Hepatocyte (in vitro differentiated cells): Measurements from ENCODE around the gene TUBA1B. TPM values are rescaled to one million over a fixed set of nuclear protein-coding genes. Genes with fewer than 3 reads are reported as not detected.

Experiments
- DNase-seq: peaks from one replicate; pipeline ENCODE4 v3.0.0-alpha.2; 2016; ENCODE audit warnings: low spot score
- H2AFZ ChIP-seq: fragments of 200-600 bp; sonication (generic); 2 replicates; pipeline ENCODE4 v1.6.0; 2016; ENCODE audit warnings: antibody characterized with exemption, mild to moderate bottlenecking
- H3K27ac ChIP-seq: fragments of 200-600 bp; sonication (generic); 2 replicates; pipeline ENCODE4 v1.5.1; 2016; ENCODE audit warnings: mild to moderate bottlenecking
- H3K27me3 ChIP-seq: fragments of 200-600 bp; sonication (generic); 2 replicates; pipeline ENCODE4 v1.6.1; 2016
- H3K36me3 ChIP-seq: fragments of 200-600 bp; sonication (generic); replicated peaks from 2 replicates; pipeline ENCODE4 v1.5.1; 2016; ENCODE audit warnings: low read depth; ENCODE audit not compliant: insufficient read depth
- H3K4me1 ChIP-seq: fragments of 200-600 bp; sonication (generic); 2 replicates; pipeline ENCODE4 v1.5.1; 2016; ENCODE audit warnings: mild to moderate bottlenecking, moderate library complexity; ENCODE audit not compliant: insufficient read depth
- H3K4me2 ChIP-seq: fragments of 200-600 bp; sonication (generic); 2 replicates; pipeline ENCODE4 v1.6.0; 2016
- H3K4me3 ChIP-seq: fragments of 200-600 bp; sonication (generic); 2 replicates; pipeline ENCODE4 v1.5.1; 2016; ENCODE audit warnings: mild to moderate bottlenecking
- H3K79me2 ChIP-seq: fragments of 200-600 bp; sonication (generic); 2 replicates; pipeline ENCODE4 v1.6.0; 2017; ENCODE audit warnings: mild to moderate bottlenecking
- H3K9me2 ChIP-seq: fragments of 200-600 bp; sonication (generic); replicated peaks from 2 replicates; pipeline ENCODE4 v1.6.0; 2017; ENCODE audit warnings: mild to moderate bottlenecking; ENCODE audit not compliant: insufficient read depth
- H3K9me3 ChIP-seq: fragments of 200-600 bp; sonication (generic); 2 replicates; pipeline ENCODE4 v1.5.1; 2016; ENCODE audit warnings: low read depth, mild to moderate bottlenecking
- H4K20me1 ChIP-seq: fragments of 200-600 bp; sonication (generic); 2 replicates; pipeline ENCODE4 v1.6.0; 2016; ENCODE audit warnings: mild to moderate bottlenecking; ENCODE audit not compliant: insufficient read depth, poor library complexity, severe bottlenecking
- EZH2 ChIP-seq: fragments of 200-600 bp; sonication (generic); IDR thresholded peaks from 2 replicates; pipeline ENCODE4 v1.6.1; 2016; ENCODE audit warnings: antibody characterized with exemption, mild to moderate bottlenecking, borderline replicate concordance
- EZH2phosphoT487 ChIP-seq: fragments of 200-600 bp; sonication (generic); IDR thresholded peaks from one replicate; pipeline ENCODE4 v1.6.1; 2018; ENCODE audit warnings: antibody characterized with exemption, mild to moderate bottlenecking, low read depth, moderate library complexity; ENCODE audit not compliant: unreplicated experiment, severe bottlenecking
- WGBS: methylation state at CpG from one replicate; pipeline ENCODE4 v1.1.6; 2016; ENCODE audit warnings: low lambda C conversion rate; ENCODE audit errors: missing lambda C conversion rate; 5-methylcytosine and 5-hydroxymethylcytosine counted together
- polyA plus RNA-seq: library from polyadenylated mRNA; unstranded; fragments of >200 nt; fragmentation: Nextera tagmentation; extraction: Ambion mirVana; gene quantifications from 2 replicates; pipeline ENCODE4 v1.2.1, GENCODE V29; 2016
- total RNA-seq: library from RNA; depleted of rRNA; stranded (reverse); fragments of >200 nt; gene quantifications from 2 replicates; pipeline ENCODE4 v1.2.3, GENCODE V29; 2014
- TF ChIP-seq, protein P1 (sequence below): fragments of 200-600 bp; sonication (generic); IDR thresholded peaks from 2 replicates; pipeline ENCODE4 v1.5.1; 2016; ENCODE audit warnings: antibody characterized with exemption, mild to moderate bottlenecking; ENCODE audit not compliant: poor library complexity

The TUBA1B gene
- total and polyA plus RNA-seq, 2 experiments from 2014 or later: 558 to 652 TPM

DNA sequence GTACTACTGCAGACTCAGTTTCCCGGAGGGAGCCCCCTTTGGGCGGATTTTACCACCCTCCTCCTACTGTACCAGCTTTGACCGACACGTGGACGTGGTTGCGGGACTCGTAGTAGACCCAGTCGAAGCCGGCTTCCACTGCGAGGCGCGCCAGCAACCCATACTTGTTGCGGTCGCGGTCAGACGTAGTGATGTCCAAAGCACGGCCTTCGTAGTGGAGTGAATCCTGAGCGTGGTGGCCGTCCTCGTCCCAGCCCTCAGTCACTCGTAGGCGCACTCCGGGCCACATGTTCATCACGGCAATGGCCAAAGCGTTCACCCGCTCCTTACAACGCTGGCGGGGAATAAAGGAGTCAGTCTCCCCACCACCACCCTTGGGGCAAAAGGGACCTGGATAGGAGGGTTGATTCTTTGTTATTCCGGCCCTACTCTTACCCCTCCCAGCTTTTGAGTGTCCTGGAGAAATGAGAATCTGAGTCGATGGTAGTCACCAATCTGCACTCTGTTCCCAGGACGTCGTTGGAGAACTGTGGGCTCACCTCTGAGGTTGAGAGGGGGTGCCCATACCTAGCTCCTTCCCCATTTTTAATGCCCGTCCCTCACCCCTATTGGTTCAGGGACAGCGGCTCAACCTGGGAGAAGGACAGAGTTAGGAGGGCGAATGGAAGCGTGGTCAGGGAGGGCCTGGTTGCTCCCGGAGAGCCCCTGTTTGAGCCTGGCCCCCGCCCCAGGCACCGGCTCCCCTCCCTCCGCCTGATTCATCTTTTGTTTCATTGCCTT, 39.9 kb downstream of the TUBA1B start:
- WGBS: 70% methylated on average over 35 of the region's 41 CpGs
- no peak for DNase-seq
- H2AFZ ChIP-seq: no peak overlapping the region
- H3K79me2 ChIP-seq: no peaks in the 10 kb centered on the region
- no peaks in the 10 kb centered on the region for H3K9me3 ChIP-seq
- H3K36me3 ChIP-seq: no peaks in the 10 kb centered on the region
- no peak overlapping the region for H3K4me3 ChIP-seq
- H3K27ac ChIP-seq: no peak overlapping the region
- H3K9me2 ChIP-seq: no peaks in the 10 kb centered on the region
- H3K27me3 ChIP-seq: peaks cover 74% of the 10 kb centered on the region
- TF ChIP-seq, protein P1, sequence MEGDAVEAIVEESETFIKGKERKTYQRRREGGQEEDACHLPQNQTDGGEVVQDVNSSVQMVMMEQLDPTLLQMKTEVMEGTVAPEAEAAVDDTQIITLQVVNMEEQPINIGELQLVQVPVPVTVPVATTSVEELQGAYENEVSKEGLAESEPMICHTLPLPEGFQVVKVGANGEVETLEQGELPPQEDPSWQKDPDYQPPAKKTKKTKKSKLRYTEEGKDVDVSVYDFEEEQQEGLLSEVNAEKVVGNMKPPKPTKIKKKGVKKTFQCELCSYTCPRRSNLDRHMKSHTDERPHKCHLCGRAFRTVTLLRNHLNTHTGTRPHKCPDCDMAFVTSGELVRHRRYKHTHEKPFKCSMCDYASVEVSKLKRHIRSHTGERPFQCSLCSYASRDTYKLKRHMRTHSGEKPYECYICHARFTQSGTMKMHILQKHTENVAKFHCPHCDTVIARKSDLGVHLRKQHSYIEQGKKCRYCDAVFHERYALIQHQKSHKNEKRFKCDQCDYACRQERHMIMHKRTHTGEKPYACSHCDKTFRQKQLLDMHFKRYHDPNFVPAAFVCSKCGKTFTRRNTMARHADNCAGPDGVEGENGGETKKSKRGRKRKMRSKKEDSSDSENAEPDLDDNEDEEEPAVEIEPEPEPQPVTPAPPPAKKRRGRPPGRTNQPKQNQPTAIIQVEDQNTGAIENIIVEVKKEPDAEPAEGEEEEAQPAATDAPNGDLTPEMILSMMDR: no peak
- TF ChIP-seq EZH2 (no peak), EZH2phosphoT487 (no peak)
- H3K4me1 ChIP-seq: peaks cover 10% of the 10 kb centered on the region
- no peak overlapping the region for H3K4me2 ChIP-seq
- no peaks in the 10 kb centered on the region for H4K20me1 ChIP-seq

DNA sequence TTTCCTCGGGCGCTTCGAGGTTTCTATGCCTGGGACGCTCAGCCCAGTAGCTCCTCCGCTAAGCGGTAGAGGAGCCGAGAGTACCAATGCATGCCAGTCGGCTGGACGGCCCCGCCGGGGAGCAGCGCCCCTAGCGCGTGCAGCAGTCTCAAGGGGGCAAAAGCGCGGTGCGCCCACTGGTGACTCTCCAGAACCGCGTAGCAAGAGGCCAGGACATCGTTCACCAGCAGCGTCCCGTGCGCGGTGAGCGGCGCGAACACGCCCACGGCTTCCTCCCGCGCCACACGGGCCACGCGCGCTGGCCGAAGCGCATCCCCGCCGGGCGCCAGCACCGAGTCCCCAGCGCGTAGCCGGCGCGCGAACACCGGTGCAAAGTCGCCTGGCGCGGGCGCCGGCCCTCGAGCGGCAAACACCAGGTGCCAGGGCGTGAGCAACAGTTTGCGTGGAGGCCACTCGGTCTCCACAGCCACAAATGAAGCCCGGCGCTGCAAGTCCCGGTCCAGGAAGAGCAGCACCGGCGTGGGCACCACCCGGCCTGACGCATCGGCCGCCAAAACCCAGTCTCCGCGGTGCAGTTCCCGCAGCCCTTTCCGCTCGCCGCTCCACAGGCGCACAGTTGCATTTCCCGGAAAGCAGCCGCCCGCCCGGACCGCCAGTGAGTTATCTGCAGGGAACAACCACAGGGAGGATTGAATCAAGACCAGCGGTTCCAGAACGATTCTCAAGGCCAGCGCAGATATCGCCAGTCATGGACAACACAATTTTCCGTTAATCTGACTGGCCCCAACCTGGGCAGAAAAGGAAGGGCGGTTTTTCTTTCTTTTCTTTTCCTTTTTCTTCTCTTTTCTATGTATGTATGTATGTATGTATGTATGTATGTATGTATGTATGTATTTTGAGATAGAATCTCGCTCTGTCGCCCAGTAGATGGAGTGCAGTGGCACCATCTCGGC, 41.1 kb downstream of the TUBA1B start:
- H3K4me1 ChIP-seq: peaks cover 10% of the 10 kb centered on the region
- no peaks in the 10 kb centered on the region for H3K9me3 ChIP-seq
- peak overlapping the region; percentile 29 for H3K4me3 ChIP-seq
- no peaks in the 10 kb centered on the region for H3K79me2 ChIP-seq
- no peaks in the 10 kb centered on the region for H4K20me1 ChIP-seq
- H3K36me3 ChIP-seq: no peaks in the 10 kb centered on the region
- no peak overlapping the region for H3K27ac ChIP-seq
- no peaks in the 10 kb centered on the region for H3K9me2 ChIP-seq
- peak; percentile 32 for DNase-seq
- H2AFZ ChIP-seq: no peak overlapping the region
- H3K4me2 ChIP-seq: peak overlapping the region; percentile 87
- WGBS: 11% methylated on average over 67 of the region's 88 CpGs
- H3K27me3 ChIP-seq: peaks cover 67% of the 10 kb centered on the region
- peak; percentile 91 for TF ChIP-seq EZH2
- TF ChIP-seq, protein P1: peak; percentile 15
- peak; percentile 25 for TF ChIP-seq EZH2phosphoT487

DNA sequence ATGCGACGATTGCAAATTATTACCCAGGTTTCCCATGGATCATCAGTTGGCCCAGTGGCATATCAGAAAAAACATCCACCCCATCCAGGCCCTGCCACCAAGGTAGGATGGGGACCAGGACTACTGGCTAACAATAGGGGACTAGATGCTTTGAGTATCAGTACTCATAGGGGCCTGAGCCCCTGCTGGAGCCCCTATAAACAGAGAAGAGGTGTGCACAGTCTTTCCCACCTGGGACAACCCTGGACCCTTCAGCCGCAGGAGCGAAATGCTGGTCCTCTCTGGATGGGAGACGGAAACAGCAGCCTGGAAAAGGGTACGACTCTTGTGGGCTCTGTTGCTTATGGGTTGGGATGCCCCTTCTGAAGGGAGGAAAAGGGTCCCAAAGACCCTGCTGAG, 42.3 kb downstream of the TUBA1B start:
- Histone ChIP-seq H3K9me2 (no peaks in the 10 kb centered on the region), H3K79me2 (no peaks in the 10 kb centered on the region), H3K36me3 (no peaks in the 10 kb centered on the region), H4K20me1 (no peaks in the 10 kb centered on the region), H3K4me3 (no peak overlapping the region), H3K27me3 (peaks cover 55% of the 10 kb centered on the region), H3K9me3 (no peaks in the 10 kb centered on the region), H2AFZ (no peak overlapping the region), H3K4me2 (no peak overlapping the region), H3K4me1 (no peaks in the 10 kb centered on the region), H3K27ac (no peak overlapping the region)
- 80% methylated on average over 6 of the region's 6 CpGs for WGBS
- no peak for DNase-seq
- TF ChIP-seq EZH2 (no peak), EZH2phosphoT487 (no peak)
- TF ChIP-seq, protein P1: no peak
